Measurements from ENCODE around the gene ASCL2. TPM values are rescaled to one million over a fixed set of nuclear protein-coding genes. Genes with fewer than 3 reads are reported as not detected.
A peak's percentile ranks its signal among the peaks of the same experiment; 100 is the strongest.

Gene ASCL2
- total RNA-seq, 1 donor, result not detected

DNA sequence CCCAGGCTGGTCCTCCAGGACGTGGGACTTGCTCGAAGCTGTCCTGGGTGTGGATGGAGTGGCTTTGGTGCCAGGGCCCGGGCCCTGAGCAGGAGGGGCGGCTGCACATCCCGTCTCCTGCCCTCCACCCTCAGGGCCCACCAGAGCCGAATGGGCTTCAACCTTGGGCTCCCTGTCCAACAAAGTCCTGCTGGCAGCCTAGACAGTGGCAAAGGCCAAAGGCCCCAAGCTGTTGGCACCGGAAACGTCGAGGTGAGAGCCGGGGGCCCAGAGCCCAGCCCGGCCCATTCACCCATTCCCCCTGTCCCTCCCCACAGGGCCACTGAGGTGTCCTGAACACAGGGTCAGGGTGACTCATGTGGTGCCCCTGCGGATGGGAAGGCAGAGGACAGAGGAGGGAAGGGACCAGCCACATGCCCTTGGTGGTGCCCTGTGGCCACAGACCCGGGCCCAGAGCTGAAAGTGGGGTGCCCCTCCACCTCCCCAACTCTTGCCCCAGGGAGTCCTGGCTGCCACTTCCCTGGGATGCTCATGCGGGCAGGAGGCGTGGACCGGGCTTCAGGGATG, 40.5 kb upstream of the ASCL2 start:
- Histone ChIP-seq H3K36me3 (ENCODE audit: insufficient read depth, low read length) (no peaks in the 10 kb centered on the region), H3K9me3 (ENCODE audit: low read depth, low read length) (no peaks in the 10 kb centered on the region), H3K27me3 (ENCODE audit: insufficient read depth, low read length) (no peaks in the 10 kb centered on the region), H3K4me1 (ENCODE audit: insufficient read depth, low read length) (peaks cover 20% of the 10 kb centered on the region), H3K79me2 (ENCODE audit: insufficient read depth, low read length) (no peaks in the 10 kb centered on the region), H2AFZ (ENCODE audit: low read length) (no peak overlapping the region), H3K4me3 (ENCODE audit: insufficient read depth, low read length) (no peak overlapping the region), H4K20me1 (ENCODE audit: insufficient read depth, low read length) (no peaks in the 10 kb centered on the region), H3K4me2 (ENCODE audit: insufficient read depth, low read length) (no peak overlapping the region), H3K27ac (ENCODE audit: low read depth, low read length) (no peak overlapping the region)
- DNase-seq (ENCODE audit: insufficient read length, low spot score, missing footprints), result no peak
- TF ChIP-seq, protein P1, sequence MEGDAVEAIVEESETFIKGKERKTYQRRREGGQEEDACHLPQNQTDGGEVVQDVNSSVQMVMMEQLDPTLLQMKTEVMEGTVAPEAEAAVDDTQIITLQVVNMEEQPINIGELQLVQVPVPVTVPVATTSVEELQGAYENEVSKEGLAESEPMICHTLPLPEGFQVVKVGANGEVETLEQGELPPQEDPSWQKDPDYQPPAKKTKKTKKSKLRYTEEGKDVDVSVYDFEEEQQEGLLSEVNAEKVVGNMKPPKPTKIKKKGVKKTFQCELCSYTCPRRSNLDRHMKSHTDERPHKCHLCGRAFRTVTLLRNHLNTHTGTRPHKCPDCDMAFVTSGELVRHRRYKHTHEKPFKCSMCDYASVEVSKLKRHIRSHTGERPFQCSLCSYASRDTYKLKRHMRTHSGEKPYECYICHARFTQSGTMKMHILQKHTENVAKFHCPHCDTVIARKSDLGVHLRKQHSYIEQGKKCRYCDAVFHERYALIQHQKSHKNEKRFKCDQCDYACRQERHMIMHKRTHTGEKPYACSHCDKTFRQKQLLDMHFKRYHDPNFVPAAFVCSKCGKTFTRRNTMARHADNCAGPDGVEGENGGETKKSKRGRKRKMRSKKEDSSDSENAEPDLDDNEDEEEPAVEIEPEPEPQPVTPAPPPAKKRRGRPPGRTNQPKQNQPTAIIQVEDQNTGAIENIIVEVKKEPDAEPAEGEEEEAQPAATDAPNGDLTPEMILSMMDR (IDR thresholded peaks at IDR 0.05; ENCODE audit: extremely low read depth, low read depth, low read length), result no peak

DNA sequence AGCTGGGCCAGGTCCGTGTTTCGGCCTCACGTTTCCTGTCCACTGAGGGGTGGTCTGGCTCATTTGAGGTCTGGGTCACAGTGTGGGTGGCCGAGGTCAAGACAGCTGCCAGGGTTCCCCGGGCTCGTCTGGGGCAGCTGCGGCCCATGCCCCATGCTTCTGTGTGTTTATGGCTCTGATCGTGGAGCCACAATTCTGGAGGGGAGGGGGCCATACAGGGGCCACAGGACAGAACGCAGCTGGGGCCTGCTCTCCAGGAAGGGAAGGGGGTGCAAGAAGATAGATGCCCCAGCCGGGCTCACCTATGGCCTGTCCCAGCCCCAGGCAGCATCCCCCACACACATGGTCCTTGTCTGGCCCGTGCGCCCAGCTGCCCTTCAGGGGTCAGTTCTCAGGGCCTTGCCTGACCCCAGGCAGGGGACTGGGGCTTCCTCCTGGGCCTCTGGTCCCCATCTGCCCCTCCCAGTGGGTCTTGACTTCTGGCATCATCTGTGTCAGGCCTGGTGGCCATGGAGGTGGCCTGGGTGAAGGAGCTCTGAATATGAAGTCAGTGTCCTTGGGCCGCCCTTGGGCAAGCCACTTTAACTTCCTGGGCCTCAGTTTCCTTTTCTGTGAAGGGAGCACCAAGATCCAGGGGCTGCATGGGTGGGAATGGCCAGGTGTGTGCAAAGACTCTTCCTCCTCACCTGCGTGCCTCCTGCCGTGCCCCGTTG, 39.8 kb upstream of the ASCL2 start:
- Histone ChIP-seq H3K4me3 (ENCODE audit: insufficient read depth, low read length) (no peak overlapping the region), H3K27me3 (ENCODE audit: insufficient read depth, low read length) (no peaks in the 10 kb centered on the region), H3K79me2 (ENCODE audit: insufficient read depth, low read length) (no peaks in the 10 kb centered on the region), H3K4me1 (ENCODE audit: insufficient read depth, low read length) (peaks cover 26% of the 10 kb centered on the region), H3K4me2 (ENCODE audit: insufficient read depth, low read length) (no peak overlapping the region), H3K36me3 (ENCODE audit: insufficient read depth, low read length) (no peaks in the 10 kb centered on the region), H4K20me1 (ENCODE audit: insufficient read depth, low read length) (no peaks in the 10 kb centered on the region), H2AFZ (ENCODE audit: low read length) (no peak overlapping the region), H3K9me3 (ENCODE audit: low read depth, low read length) (no peaks in the 10 kb centered on the region), H3K27ac (ENCODE audit: low read depth, low read length) (no peak overlapping the region)
- peak; percentile 57 for DNase-seq (ENCODE audit: insufficient read length, low spot score, missing footprints)
- TF ChIP-seq, protein P1 (IDR thresholded peaks at IDR 0.05; ENCODE audit: extremely low read depth, low read depth, low read length), result no peak

DNA sequence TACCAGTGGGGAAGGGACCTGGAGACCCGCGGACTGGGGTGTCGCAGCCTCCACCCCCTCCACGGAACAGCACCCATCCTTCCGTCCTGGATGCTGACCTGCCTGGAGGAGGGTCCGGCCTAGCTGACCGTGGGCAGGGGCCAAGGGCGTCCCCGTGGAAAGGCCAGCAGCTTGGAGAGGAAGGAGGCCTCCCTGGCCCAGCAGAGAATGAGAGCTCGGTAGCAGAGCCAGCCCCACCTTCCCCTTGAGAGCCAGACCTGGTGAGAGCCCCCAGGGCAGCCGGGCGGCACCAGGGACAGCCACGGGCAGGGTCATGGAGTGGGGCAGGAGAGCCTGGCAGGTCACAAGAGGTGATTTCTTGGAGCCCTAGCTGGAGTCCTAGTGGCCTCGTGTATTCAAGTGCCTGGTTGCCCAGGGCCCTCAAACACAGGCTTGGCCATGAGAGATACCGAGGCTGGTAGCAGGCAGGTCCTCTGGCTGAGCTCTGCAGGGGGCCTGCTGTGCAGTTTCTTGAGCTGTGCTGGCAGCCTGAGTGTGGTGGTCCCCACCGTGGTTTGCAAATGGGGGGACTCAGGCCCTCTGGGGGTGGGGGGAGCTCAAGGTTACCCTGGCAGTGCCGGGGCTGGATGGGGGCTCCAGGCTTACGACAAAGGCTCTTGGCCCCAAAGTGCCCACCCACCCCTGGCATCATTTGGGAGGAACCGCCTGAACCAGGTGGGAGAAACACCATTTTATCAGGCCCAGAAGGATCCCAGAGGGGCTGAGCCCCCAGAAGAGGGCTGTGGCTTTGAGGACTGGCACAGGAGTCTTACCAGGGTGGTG, 39.1 kb upstream of the ASCL2 start:
- no peaks in the 10 kb centered on the region for H4K20me1 ChIP-seq (ENCODE audit: insufficient read depth, low read length)
- H2AFZ ChIP-seq (ENCODE audit: low read length), result no peak overlapping the region
- H3K36me3 ChIP-seq (ENCODE audit: insufficient read depth, low read length), result no peaks in the 10 kb centered on the region
- H3K4me1 ChIP-seq (ENCODE audit: insufficient read depth, low read length), result peaks cover 21% of the 10 kb centered on the region
- TF ChIP-seq, protein P1 (IDR thresholded peaks at IDR 0.05; ENCODE audit: extremely low read depth, low read depth, low read length), result no peak
- H3K79me2 ChIP-seq (ENCODE audit: insufficient read depth, low read length), result no peaks in the 10 kb centered on the region
- H3K4me2 ChIP-seq (ENCODE audit: insufficient read depth, low read length), result no peak overlapping the region
- no peaks in the 10 kb centered on the region for H3K9me3 ChIP-seq (ENCODE audit: low read depth, low read length)
- no peaks in the 10 kb centered on the region for H3K27me3 ChIP-seq (ENCODE audit: insufficient read depth, low read length)
- peak; percentile 75 for DNase-seq (ENCODE audit: insufficient read length, low spot score, missing footprints)
- no peak overlapping the region for H3K4me3 ChIP-seq (ENCODE audit: insufficient read depth, low read length)
- H3K27ac ChIP-seq (ENCODE audit: low read depth, low read length), result no peak overlapping the region

DNA sequence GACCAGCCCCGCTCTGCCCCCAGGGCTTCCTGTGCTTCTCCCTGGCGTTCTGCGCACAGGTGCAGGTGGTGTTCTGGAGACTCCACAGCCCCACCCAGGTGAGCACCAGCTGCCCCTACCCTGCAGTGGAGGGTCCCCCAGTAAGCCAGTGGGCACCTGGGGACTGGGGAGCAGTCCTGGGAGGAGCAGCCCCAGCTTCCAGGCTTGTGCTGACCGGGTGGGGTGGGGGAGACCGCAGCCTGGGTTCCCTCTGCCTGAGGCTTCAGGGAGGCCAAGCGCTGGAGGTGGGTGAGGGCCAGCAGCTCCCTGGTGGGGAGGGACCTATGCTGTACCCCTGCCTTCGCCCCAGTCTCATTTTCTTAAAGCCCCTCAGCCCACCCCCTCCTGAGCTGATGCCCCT, 38.3 kb upstream of the ASCL2 start:
- Histone ChIP-seq H3K4me3 (ENCODE audit: insufficient read depth, low read length) (no peak overlapping the region), H3K9me3 (ENCODE audit: low read depth, low read length) (no peaks in the 10 kb centered on the region), H3K79me2 (ENCODE audit: insufficient read depth, low read length) (no peaks in the 10 kb centered on the region), H3K4me2 (ENCODE audit: insufficient read depth, low read length) (no peak overlapping the region), H4K20me1 (ENCODE audit: insufficient read depth, low read length) (no peaks in the 10 kb centered on the region), H3K4me1 (ENCODE audit: insufficient read depth, low read length) (peaks cover 21% of the 10 kb centered on the region), H3K27me3 (ENCODE audit: insufficient read depth, low read length) (no peaks in the 10 kb centered on the region), H3K27ac (ENCODE audit: low read depth, low read length) (no peak overlapping the region), H2AFZ (ENCODE audit: low read length) (no peak overlapping the region), H3K36me3 (ENCODE audit: insufficient read depth, low read length) (no peaks in the 10 kb centered on the region)
- TF ChIP-seq, protein P1 (IDR thresholded peaks at IDR 0.05; ENCODE audit: extremely low read depth, low read depth, low read length), result no peak
- peak; percentile 79 for DNase-seq (ENCODE audit: insufficient read length, low spot score, missing footprints)

Data from osteoblast (primary cell).